Skin epidermis (tissue), 12 donors: ENCODE data around the gene BUD13.

Source experiments
- H3K27ac ChIP-seq, 21 experiments: fragments of 200-600 bp; sonication (generic) in 11 of 21; one replicate each; pipeline ENCODE4 v1.5.0; 2020; ENCODE audit warnings: mild to moderate bottlenecking in 3 of 21, inconsistent platforms in 2 of 21, moderate library complexity in 2 of 21
- H3K4me3 ChIP-seq, 7 experiments: fragments of 200-600 bp; sonication (generic) in 2 of 7; one replicate each; pipeline ENCODE4 v1.5.0; 2020; ENCODE audit warnings: inconsistent platforms in 2 of 7, mild to moderate bottlenecking in 2 of 7, moderate library complexity in 1 of 7

Gene BUD13

DNA sequence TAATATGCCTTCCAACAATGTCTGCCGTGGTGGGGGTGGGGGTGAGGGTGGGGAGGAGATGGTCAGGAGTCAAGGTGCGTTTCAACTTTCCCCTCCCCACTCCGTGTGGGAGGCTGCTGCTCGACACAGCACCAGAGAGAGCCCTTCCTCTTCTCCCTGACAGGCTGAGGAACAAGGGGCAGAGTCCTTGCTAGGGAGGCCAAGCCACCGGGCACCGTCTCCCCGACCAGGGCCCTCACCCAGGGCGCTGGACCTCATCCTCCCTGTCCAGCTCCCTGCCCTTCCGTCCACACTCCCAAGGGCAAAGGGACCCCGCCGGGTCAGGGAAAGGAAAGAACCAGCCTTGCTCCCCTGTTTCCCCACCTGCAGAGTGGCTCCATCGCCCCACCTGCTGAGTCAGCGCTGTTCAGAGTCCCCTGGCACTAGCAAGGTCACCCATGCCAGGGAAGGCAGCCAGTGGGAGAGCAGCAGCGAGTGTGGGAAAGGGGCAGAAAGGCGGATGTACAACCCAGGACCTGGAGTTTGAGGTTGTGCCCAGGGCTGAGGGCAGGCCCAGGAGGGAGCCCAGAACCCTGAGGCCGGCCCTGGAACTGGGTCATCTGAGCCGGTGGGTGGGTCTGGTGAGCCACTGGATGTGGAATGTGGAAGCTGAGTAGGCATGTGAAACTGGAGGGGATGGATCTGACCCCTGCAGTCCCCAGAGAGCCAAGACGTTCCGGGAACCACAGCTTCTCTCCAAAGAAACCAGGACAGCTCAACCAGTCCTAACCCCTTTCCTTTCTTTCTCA is 47.2 kb downstream of the BUD13 start:
- Histone ChIP-seq H3K27ac (peak overlapping the region in 1 of 21 experiments; percentile 21), H3K4me3 (no peak overlapping the region)

DNA sequence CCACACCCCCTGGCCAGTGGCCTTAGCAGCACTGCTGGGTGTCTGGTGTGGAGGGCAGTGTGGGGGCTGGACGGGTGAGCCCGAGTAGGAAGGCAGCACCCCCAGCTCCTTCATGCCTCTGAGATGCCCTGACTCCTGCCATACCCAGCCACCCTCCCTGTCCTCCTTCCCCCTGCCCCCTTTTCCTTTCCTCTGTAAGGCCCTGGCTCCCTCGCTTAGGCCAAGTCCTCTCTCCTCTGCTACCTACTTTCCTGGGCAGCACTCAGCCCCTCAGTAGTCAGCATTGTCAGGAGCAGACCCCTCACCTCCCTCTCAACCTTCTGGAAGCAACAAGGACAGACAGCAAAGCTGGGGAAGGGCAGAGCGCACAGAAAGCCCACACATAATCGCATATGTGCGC is 48.0 kb downstream of the BUD13 start:
- H3K4me3 ChIP-seq = no peak overlapping the region
- H3K27ac ChIP-seq = no peak overlapping the region

DNA sequence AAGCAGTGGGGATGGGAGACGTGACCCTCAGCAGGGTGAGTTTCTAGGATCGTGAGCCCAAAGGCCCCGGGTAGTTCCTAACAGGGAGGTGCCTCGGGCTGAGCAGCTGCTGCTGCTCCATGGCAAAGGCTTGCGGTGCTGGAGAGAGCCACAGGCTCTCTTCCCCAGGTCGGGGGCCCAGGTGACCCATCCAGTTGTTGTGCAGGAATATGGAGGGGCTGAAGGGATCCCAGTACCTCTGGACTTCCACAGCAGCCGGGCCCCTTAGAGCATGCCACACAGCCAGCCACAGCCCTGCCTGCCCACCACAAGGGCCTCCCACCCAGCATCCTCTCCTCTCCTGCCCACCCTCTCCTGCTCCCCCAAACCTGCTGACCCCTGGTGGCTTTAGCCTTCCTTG is 49.3 kb downstream of the BUD13 start:
- Histone ChIP-seq H3K4me3 (no peak overlapping the region), H3K27ac (no peak overlapping the region)

DNA sequence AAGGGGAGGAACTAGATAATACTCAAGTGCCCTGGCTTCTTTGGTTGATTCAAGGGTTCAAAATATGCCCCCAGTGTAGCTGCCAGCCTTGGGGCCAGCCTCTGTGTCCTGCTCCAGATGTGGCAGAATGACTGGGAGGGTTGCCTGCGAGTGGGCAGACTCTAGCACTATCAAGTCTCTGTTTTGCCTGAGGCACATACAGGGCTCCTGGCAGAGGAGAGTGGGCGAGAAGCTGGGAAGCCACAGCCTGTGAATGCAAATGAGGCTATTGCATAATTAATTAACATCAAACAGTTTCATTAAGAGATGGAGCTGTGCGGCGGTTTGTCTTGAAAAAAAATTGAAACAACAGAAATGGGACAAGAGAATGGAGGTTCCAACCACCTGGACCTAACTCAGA is 50.8 kb downstream of the BUD13 start:
- no peak overlapping the region for H3K4me3 ChIP-seq
- no peak overlapping the region for H3K27ac ChIP-seq

DNA sequence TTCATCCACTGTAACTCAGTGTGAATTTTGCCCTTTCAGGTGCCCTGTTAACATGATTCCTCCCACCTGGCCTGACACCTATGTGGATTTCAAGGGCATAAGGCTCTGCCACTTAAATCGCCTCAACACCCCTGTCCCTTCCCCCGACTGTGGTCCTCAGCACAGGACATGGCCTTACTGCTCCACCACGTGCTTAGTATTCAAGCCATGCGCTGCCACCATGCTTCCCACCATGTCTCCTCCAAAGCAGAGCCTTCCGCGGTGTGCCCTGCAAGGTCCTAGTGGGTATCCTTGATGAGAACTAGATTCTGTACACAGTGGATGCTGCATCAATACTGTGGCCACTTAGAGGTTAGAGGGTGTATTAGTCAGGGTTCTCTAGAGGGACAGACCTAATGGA is 51.9 kb downstream of the BUD13 start:
- Histone ChIP-seq H3K4me3 (no peak overlapping the region), H3K27ac (no peak overlapping the region)

DNA sequence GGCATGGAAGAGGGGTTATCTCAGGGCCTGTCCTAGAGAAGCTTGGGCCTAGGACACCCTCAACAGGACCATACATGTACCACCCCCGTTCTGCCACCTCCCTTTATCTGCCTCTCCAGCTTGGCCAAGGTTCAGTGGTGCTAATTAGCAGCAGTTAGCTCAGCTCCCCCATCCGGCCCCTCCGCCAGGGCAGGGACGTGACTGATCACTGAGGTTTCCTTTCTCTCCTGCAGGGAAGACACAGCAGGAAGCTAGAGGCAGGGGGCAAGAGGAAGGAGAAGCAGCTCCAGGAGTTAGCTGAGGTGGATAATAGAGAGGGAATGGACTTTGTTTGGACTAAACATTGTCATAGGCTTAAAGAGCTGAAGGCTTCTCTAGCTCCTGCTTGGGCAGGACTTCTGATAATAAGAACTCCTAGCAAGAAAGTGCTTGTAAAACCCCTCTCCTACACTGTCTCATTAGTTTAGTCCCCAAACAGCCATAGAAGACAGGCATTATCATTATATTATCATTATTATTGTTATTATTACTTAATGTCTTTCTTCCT is 53.8 kb downstream of the BUD13 start:
- Histone ChIP-seq H3K4me3 (no peak overlapping the region), H3K27ac (no peak overlapping the region)

DNA sequence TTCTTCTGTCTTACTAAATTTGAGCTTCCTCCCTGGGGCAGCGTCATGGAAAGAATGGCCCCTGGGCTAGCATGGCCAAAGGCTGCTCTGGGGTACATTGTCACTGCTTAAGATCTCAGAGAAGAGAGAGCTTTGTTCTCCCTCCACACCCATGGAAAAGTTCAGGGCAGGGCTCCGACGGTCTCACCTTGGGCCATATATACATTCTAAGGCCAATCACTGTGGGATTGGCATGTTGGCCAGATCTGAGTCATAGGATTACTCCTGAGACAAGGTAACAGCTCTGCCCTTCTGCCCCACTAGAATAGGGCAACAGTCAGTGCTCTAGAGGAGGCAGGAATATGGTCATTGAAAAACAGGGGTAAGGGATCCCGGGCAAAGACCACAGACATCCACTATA is 56.2 kb downstream of the BUD13 start:
- Histone ChIP-seq H3K27ac (no peak overlapping the region), H3K4me3 (no peak overlapping the region)

DNA sequence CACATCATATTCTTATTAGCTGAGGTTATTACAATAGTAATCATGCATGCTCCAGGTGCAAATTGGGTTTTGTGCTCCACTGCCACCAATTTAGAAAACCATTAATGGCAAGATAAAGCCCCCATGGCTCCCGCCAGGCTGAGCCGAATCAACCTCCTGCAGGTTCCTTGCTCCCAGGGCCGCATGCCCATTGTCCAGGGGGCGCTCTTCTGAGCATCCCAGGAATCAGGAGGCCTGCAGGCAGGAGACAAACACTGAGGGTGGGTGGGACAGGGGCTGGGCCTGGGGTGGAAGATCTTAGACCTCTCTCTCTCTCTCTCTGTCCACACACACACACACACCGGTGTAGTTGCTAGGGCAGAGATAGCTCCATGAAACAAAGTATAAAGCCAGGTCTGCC is 57.4 kb downstream of the BUD13 start:
- Histone ChIP-seq H3K4me3 (no peak overlapping the region), H3K27ac (no peak overlapping the region)

DNA sequence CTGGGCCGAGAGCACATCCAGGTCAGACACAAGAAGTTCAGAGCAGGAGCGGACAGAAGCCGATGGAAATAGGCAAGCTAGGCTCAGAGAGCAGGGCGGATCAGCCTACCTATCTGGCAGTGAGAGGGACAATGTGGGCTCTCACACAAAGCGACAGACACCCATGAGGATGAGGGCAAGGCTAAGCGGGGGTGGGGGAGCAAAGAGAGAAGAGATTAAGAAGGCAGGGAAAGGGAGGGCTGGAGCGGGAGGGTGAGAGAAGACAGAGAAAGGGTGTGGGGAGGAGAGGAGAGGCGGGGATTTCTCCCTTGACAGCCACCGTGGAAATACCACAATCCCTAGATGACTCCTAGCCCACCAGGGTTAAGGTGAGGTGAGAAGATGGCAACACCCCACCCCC is 57.9 kb downstream of the BUD13 start:
- Histone ChIP-seq H3K4me3 (no peak overlapping the region), H3K27ac (no peak overlapping the region)

DNA sequence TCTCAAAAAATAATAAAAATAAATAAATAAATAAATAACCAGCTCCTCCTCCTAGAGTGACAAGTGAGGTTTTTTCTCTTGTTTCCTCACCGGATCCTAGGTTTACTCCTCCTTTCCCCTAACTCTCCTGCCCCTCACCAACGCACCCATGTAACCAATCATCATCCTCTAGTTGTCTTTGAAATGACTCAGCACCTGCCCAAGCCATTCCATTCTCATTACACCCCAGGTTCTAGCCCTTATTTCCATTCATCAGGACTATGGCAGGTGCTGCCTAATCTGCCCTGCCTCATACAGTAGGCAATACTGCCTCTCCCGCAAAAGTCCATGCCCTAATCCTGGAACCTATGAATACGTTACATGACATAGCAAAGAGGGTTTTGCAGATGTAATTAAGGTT is 60.4 kb downstream of the BUD13 start:
- Histone ChIP-seq H3K4me3 (no peak overlapping the region), H3K27ac (no peak overlapping the region)

DNA sequence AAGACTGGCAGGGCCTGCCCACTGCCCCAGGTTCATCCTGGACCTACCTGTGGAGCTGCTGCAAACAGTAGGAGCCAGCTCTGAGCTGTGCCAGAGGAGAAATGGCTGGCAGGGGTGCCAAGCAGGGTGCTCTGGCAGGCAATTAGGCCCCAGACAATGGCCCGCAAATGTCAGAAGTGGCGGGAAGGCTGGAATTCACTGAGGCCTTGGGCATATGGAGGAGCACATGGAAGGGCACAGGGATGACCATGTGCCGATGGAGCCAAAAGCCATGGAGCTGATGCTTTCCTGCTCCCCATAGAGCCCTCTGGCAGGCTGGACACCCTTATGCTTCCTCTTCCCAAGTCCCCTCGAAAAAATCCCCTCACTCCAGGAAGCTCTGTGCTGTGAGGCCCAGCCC is 62.0 kb downstream of the BUD13 start:
- H3K27ac ChIP-seq = no peak overlapping the region

DNA sequence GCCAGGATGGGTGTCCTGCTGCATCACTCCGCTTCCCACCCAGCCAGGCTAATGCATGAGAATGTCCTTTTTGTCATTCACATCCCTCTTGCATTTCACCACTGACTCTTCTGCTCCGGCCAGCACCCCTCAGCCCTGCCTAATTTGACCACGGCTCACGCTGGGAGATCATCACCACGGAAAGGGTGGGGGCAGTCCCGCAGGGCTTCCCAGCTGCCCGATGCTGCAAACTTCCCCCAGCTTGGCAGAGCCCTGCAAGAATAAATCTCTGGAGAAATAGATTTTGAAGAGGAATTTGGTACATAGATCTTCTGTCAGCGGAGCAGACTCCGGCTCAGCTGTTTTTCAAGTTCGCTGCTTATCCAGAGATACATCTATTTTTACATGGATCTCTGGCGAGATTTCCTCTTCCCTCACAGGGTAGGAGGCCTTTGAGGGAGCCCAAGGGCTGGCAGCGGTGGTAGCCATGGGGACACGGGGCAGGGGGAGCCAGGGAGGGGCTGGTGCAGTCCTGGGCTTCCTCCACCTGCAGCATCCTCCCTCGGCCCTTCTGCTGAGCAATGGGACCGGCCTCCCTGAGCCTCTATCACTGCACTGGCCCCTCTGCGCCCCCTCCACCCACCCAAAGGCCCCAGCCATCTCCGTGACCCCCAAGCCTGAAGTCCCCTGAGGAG is 62.6 kb downstream of the BUD13 start:
- Histone ChIP-seq H3K4me3 (no peak overlapping the region), H3K27ac (no peak overlapping the region)

More for the DNA sequence above, 62.0 kb downstream of the BUD13 start:
- H3K4me3 ChIP-seq = no peak overlapping the region

DNA sequence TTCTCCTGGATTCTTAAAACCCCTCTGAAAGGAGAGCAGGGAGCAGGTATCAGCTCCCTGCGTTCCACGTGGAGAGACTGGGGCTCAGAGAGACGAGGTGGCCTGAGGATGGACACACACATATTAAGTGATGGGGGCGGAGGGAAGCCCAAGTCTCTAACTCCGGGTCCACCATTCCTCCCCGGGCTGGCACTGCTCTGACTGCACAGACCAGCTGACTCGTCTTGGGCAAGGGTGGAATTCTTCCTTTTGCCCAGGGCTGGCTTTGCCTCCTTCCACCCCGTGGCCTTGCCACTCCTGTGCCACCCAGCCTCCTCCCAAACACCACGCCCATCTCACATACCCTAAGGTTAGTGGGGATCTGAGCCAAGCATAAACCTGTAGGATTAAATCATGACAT is 65.0 kb downstream of the BUD13 start:
- H3K4me3 ChIP-seq = peak overlapping the region in 1 of 7 experiments; percentile 33

DNA sequence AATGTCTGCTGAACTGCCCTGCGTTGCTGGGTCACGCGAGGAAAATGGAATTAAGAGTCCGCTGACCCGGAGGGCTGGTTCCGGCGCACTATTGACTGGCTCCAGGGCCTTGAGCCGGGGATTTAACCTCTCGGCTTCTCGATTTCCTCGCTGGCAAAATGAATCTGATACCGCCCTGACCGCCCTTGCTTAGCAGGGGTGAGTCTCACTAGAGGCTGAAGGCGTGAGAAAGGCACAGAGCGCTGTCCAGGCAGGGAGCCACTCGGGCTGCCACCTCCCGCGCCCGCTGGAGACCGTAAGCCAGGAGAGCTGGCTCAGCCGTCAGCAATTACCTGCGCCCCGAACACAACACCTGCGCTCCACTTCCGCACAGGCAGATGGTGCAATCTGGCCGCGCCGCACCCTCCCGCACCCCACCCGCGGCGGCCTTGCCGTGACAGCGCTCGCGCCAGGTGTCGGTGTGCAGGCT is 65.6 kb downstream of the BUD13 start:
- H3K4me3 ChIP-seq = peak overlapping the region in 1 of 7 experiments; percentile 33
- H3K27ac ChIP-seq = peak overlapping the region in 2 of 21 experiments; percentile 18 to 46

More for the DNA sequence above, 65.0 kb downstream of the BUD13 start:
- H3K27ac ChIP-seq = peak overlapping the region in 2 of 21 experiments; percentile 18 to 46

DNA sequence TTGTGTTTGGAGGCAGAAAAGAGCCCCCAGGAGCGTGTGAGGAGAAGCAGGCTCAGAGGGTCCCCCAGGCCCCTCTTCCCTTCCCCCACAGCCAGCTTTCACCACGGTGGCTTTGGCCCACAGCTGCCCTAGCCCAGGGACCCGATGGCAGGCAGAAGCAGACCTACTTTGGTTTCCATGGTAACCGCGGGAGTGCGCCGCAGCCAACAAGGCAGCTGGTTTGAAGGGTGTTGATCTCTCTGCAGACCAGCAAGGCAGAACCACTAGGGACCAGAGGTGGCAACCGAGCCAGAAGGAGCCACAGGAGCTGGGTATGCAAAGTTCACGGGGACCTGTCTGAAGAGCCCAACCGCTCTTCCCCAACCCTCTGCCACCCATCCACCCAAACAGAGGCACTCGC is 69.4 kb downstream of the BUD13 start:
- H3K4me3 ChIP-seq = no peak overlapping the region
- no peak overlapping the region for H3K27ac ChIP-seq

DNA sequence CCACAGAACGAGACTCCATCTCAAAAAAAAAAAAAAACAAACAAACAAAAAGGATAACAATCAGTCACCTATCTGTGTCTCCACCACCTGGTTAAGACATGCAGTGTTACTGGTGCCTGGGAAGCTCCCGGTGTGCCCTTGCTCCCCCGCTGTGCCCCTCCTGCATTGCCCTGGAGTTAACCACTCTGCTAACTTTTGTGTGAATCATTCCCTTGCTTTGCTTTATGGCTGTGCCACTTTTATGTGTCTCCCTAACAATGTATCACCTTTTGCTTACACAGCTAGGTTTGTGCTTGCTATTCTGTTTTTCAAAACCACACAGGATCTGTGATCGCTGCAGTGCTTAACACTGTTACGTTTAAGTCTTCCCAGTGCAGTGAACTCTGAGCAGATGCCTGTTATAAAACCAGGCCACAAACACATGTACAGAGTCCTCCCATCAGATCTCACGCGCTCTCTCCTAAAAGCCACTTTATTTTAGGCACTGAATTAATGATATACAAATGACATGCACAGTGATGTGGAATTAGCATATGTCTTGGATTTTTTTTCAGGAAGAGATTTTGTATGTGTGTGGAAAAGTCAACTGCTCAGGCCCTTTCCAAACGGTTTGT is 69.9 kb downstream of the BUD13 start:
- Histone ChIP-seq H3K27ac (no peak overlapping the region), H3K4me3 (no peak overlapping the region)

DNA sequence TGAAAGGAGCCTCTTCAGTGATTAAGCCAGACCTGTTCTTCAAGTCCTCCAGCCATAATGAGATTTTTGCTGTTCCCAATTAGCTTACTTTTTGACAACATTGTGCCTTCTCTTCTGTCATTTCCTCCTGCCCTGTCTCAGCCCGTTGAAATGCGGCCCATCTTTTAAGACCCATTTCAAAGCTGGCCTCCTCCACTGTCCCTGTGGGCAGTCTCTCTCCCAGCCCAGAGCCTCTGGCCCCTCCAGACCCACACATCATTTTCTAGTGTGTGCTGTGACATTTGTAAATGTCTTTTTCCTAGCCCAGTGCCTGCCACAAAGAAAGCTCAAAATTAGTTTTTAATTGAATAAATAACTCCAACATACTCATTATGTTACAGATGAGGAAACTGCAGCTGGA is 70.9 kb downstream of the BUD13 start:
- H3K4me3 ChIP-seq = no peak overlapping the region
- no peak overlapping the region for H3K27ac ChIP-seq

DNA sequence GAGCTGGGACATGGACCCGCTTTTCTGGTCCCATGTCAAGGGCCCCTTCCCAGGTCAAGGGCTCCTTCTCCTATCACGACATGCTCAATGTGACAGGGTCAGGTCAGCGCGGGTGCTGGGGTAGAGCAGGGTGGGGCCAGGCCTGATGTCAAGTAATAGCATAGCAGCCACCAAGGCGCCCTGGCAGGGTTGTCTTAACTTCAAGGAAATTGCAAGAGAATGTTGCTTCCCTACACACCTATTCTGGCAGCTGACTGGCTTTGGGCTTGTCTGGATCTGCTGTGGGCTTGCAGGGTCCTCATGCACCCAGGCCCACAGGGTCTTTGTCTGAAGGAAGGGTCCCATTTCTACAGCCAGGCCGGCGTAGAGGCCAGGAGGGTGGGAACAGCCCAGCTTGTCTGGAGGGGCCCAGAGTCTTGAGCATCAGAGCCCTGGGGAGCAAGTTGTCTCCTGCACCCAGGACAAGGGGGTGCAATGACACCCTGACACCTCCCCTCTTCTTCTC is 71.4 kb downstream of the BUD13 start:
- no peak overlapping the region for H3K4me3 ChIP-seq
- no peak overlapping the region for H3K27ac ChIP-seq

DNA sequence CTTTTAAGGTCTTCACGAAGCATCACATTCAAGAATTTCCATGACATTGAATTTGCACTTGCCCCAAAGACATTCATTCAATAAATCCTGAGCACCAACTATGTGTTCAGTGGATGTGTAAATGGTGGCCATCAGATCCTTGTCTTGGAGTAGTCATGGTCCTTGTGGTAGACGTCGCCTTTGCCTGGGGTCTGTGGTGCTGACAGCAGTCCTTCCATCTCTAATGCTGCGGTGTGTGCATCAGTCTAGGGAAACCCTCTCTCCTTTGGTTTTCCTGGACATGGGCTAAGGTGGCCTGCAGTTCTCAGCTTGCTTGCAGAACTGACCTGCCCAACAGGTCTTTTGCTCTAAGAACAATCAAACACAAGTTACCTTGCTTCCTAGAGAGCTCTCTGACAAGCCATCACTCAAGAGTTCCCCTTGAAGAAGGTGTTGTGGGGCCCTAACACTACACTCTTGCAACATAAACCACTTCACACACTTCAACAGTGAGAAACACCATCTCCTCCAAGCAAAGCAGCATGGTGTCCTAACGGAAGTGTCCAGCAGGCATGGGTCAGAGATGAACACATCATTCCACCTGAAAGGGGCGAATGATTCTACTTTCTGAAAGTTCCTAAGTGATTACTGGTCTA is 72.1 kb downstream of the BUD13 start:
- Histone ChIP-seq H3K4me3 (no peak overlapping the region), H3K27ac (no peak overlapping the region)
